Measurements from ENCODE around the gene KRTAP10-5.

DNA sequence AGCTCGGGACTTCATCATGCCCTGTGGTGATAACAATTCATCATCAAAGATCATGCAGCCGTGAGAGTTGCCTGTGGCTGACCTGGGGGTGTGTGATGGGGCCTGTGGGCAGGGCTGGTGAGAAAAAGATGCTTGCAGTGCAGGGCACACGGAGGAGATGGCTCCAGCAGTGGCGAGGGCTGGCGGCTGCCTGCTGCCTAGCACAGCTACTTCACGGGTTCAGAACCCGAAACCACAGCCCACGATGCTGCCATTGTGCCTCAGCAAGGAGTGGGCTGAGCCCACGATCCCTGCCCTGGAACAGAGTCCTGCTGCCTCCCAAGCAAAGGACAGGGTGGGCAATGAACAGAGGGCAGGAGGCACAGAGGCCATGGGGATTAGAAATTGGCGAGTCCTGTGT is 45.9 kb upstream of the KRTAP10-5 start:
- TF ChIP-seq, protein P1, sequence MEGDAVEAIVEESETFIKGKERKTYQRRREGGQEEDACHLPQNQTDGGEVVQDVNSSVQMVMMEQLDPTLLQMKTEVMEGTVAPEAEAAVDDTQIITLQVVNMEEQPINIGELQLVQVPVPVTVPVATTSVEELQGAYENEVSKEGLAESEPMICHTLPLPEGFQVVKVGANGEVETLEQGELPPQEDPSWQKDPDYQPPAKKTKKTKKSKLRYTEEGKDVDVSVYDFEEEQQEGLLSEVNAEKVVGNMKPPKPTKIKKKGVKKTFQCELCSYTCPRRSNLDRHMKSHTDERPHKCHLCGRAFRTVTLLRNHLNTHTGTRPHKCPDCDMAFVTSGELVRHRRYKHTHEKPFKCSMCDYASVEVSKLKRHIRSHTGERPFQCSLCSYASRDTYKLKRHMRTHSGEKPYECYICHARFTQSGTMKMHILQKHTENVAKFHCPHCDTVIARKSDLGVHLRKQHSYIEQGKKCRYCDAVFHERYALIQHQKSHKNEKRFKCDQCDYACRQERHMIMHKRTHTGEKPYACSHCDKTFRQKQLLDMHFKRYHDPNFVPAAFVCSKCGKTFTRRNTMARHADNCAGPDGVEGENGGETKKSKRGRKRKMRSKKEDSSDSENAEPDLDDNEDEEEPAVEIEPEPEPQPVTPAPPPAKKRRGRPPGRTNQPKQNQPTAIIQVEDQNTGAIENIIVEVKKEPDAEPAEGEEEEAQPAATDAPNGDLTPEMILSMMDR (IDR thresholded peaks at IDR 0.05) = no peak
- TF ChIP-seq POLR2AphosphoS2 (conservative IDR thresholded peaks at IDR 0.05; ENCODE audit: low read length) = no peak
- TF ChIP-seq TFCP2L1 (CRISPR knock-in tag; IDR thresholded peaks at IDR 0.05) = no peak
